HCT116 (cell line): ENCODE results near the gene ARHGEF37. TPM values are rescaled to one million over a fixed set of nuclear protein-coding genes. Genes with fewer than 3 reads are reported as not detected.

Source experiments
- ATAC-seq: fragments of 200-7000 bp; cut with Tn5 transposase; 2 replicates; pipeline ENCODE4 v1.9.1; 2020; ENCODE audit warnings: mild to moderate bottlenecking, moderate library complexity
- BruUV-seq: library from RNA; stranded (reverse); fragments of 400-500 nt; replicated peaks from 2 replicates; lab custom pipeline; 2021; lab: Mats Ljungman, UMichigan
- CTCF ChIA-PET: fragments of 300-600 bp; sonication (Branson Sonifier 250); formaldehyde crosslinking; loops from one replicate; lab custom pipeline; 2021; ENCODE audit warnings: antibody characterized with exemption; lab: Charles Lee
- POLR2A ChIA-PET: fragments of 300-600, 350-600 bp; sonication (Branson Sonifier 250); formaldehyde crosslinking; loops from one replicate; lab custom pipeline; 2021; ENCODE audit warnings: antibody characterized with exemption; lab: Charles Lee
- RAD21 ChIA-PET, 2 experiments: fragments of 300-600 bp; sonication (Branson Sonifier 250); formaldehyde crosslinking; loops; one replicate each; lab custom pipeline; 2023; ENCODE audit warnings: low total read pairs in 2 of 2; ENCODE audit not compliant: uncharacterized antibody in 2 of 2, unreplicated experiment in 2 of 2, low non-redundant PET in 1 of 2; lab: Charles Lee
- DNase-seq: peaks from one replicate; pipeline ENCODE4 v3.0.0-alpha.2; 2010; ENCODE audit warnings: low read depth, low spot score
- H2AFZ ChIP-seq: fragments of 200-600 bp; shearing (Covaris generic), sonication (generic); 2 replicates; pipeline ENCODE4 v1.6.1; 2017; ENCODE audit warnings: low read depth, mixed run types, mixed read lengths, antibody characterized with exemption, low read length; ENCODE audit not compliant: poor library complexity, severe bottlenecking
- H3K27ac ChIP-seq: 2 replicates; pipeline ENCODE4 v1.5.1; 2012; ENCODE audit warnings: low read depth, low read length
- H3K27me3 ChIP-seq: fragments of 200-600 bp; sonication (generic); 2 replicates; pipeline ENCODE4 v1.6.1; 2016; ENCODE audit warnings: mixed run types, low read length, mixed read lengths; ENCODE audit not compliant: insufficient read depth
- H3K36me3 ChIP-seq, 2 experiments: fragments of 200-500 bp in 1 of 2; fragments of 200-600 bp in 1 of 2; sonication (Bioruptor generic) in 1 of 2; sonication (generic) in 1 of 2; 2 replicates each; pipeline versions ENCODE4 v1.5.1 to v1.6.1; 2014 to 2016; ENCODE audit warnings: low read length in 2 of 2, inconsistent platforms in 1 of 2, mixed read lengths in 1 of 2, mixed run types in 1 of 2; ENCODE audit not compliant: insufficient read depth in 2 of 2, control insufficient read depth in 1 of 2
- H3K4me1 ChIP-seq, 2 experiments: fragments of 200-600 bp in 1 of 2; sonication (generic) in 1 of 2; 2 replicates each; pipeline versions ENCODE4 v1.5.1 to v1.6.1; 2012 to 2017; ENCODE audit warnings: low read length in 2 of 2, inconsistent platforms in 1 of 2, mild to moderate bottlenecking in 1 of 2, mixed read lengths in 1 of 2, mixed run types in 1 of 2, moderate library complexity in 1 of 2; ENCODE audit not compliant: insufficient read depth in 2 of 2, control insufficient read depth in 1 of 2
- H3K4me2 ChIP-seq: fragments of 200-600 bp; sonication (generic); 2 replicates; pipeline ENCODE4 v1.6.1; 2017; ENCODE audit warnings: mixed run types, low read length, mixed read lengths
- H3K4me3 ChIP-seq, 2 experiments: fragments of 200-600 bp in 1 of 2; sonication (generic) in 1 of 2; replicated peaks in 1 of 2; 2 replicates each; pipeline ENCODE4 v1.5.1; 2011 to 2016; ENCODE audit warnings: low read length in 2 of 2, control low read depth in 1 of 2, low read depth in 1 of 2, mild to moderate bottlenecking in 1 of 2, mixed read lengths in 1 of 2, mixed run types in 1 of 2
- H3K79me2 ChIP-seq: fragments of 200-600 bp; sonication (generic); 2 replicates; pipeline ENCODE4 v1.6.1; 2017; ENCODE audit warnings: mild to moderate bottlenecking, mixed run types, low read length, moderate library complexity, mixed read lengths; ENCODE audit not compliant: insufficient read depth
- H3K9ac ChIP-seq: fragments of 200-600 bp; sonication (generic); 2 replicates; pipeline ENCODE4 v1.6.1; 2016; ENCODE audit warnings: low read length, mixed read lengths
- H3K9me2 ChIP-seq: fragments of 200-600 bp; sonication (generic), shearing (Covaris generic); 2 replicates; pipeline ENCODE4 v1.6.1; 2017; ENCODE audit warnings: mixed run types, mild to moderate bottlenecking, moderate library complexity; ENCODE audit not compliant: insufficient read depth
- H3K9me3 ChIP-seq, 2 experiments: fragments of 200-500 bp in 1 of 2; fragments of 200-600 bp in 1 of 2; sonication (Bioruptor generic) in 1 of 2; sonication (generic) in 1 of 2; 2 replicates each; pipeline ENCODE4 v1.6.1; 2014 to 2017; ENCODE audit warnings: low read length in 2 of 2, mixed read lengths in 2 of 2, inconsistent platforms in 1 of 2, low read depth in 1 of 2, mild to moderate bottlenecking in 1 of 2, mixed run types in 1 of 2, moderate library complexity in 1 of 2; ENCODE audit not compliant: control insufficient read depth in 1 of 2, insufficient read depth in 1 of 2
- H4K20me1 ChIP-seq: fragments of 200-600 bp; sonication (generic), shearing (Covaris generic); 2 replicates; pipeline ENCODE4 v1.6.1; 2017; ENCODE audit warnings: mixed run types, mild to moderate bottlenecking, moderate library complexity; ENCODE audit not compliant: insufficient read depth
- CEBPB ChIP-seq: IDR thresholded peaks from 2 replicates; pipeline ENCODE4 v1.6.1; 2012; ENCODE audit warnings: low read depth
- EZH2phosphoT487 ChIP-seq: fragments of 200-600 bp; IDR thresholded peaks from 2 replicates; pipeline ENCODE4 v1.6.1; 2018; ENCODE audit warnings: antibody characterized with exemption, borderline replicate concordance
- MAX ChIP-seq: IDR thresholded peaks from 2 replicates; pipeline ENCODE4 v1.6.1; 2012
- POLR2A ChIP-seq: IDR thresholded peaks from 2 replicates; pipeline ENCODE4 v1.7.0; 2011; ENCODE audit warnings: borderline replicate concordance; ENCODE audit not compliant: insufficient read depth, insufficient read length; ENCODE audit errors: extremely low read depth
- REST ChIP-seq: IDR thresholded peaks from 2 replicates; pipeline ENCODE4 v1.6.1; 2012; ENCODE audit warnings: low read depth
- SP1 ChIP-seq: IDR thresholded peaks from 2 replicates; pipeline ENCODE4 v1.6.1; 2012; ENCODE audit warnings: low read depth
- SRF ChIP-seq: IDR thresholded peaks from 2 replicates; pipeline ENCODE4 v1.6.1; 2012; ENCODE audit warnings: low read depth
- TCF7L2 ChIP-seq: IDR thresholded peaks from 2 replicates; pipeline ENCODE4 v1.7.0; 2011; ENCODE audit warnings: borderline replicate concordance, inconsistent platforms; ENCODE audit not compliant: insufficient read depth, insufficient read length; ENCODE audit errors: extremely low read depth
- ZFX ChIP-seq: fragments of 450-650 bp; IDR thresholded peaks from 2 replicates; pipeline ENCODE4 v1.6.1; 2017
- ZNF274 ChIP-seq: fragments of 200-500 bp; sonication (Bioruptor generic); IDR thresholded peaks from 2 replicates; pipeline ENCODE4 v1.6.1; 2014; ENCODE audit warnings: mild to moderate bottlenecking, low read depth, low read length, inconsistent platforms
- intact Hi-C: fragments of 100-400 bp; cut with micrococcal nuclease; formaldehyde crosslinking; loops from 2 replicates; pipeline ENCODE4 v1.10.0; 2022
- total RNA-seq: library from RNA; stranded (reverse); gene quantifications from one replicate; pipeline ENCODE4 v1.2.1, GENCODE V29; 2021; ENCODE audit not compliant: unreplicated experiment

The ARHGEF37 gene
- total RNA-seq, 1 experiment from 2014 or later, result 7.0 TPM

DNA sequence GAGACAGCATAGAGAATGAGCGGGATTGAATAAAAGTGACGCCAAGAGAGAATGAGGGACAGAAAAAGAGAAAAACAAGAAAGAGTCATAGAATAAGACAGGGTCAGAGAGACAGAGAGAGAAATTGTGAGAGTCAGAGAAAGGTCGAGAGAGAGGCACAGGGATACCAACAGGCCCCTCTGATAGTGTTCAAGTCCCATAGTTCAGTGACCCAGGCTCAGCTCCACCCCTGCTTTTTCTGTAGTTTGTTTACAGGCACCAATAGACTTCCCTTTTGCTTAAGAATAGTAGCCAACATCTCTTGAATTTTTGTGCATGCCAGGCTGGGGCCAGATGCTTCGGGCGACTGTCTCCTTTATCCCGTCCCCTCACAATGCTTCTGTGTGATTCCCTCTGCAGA is 62.5 kb downstream of the ARHGEF37 start:
- ChIA-PET POLR2A (no interaction called here), CTCF (interaction anchor here (1.2 kb wide), 1 partner anchor 209 kb away, joined by 3 read pairs; no protein-coding TSS in a partner anchor), RAD21 (no interaction called here)
- Histone ChIP-seq H3K9me2 (no peaks in the 10 kb centered on the region), H3K9me3 (no peaks in the 10 kb centered on the region), H3K27me3 (no peaks in the 10 kb centered on the region), H3K4me2 (no peak overlapping the region), H3K9ac (no peak overlapping the region), H3K79me2 (no peaks in the 10 kb centered on the region), H3K27ac (no peak overlapping the region), H3K4me3 (no peak overlapping the region), H3K36me3 (no peaks in the 10 kb centered on the region), H2AFZ (no peak overlapping the region), H3K4me1 (peaks cover 0 to 9% of the 10 kb centered on the region in 2 experiments; a peak in 2 of 4 replicates), H4K20me1 (no peaks in the 10 kb centered on the region)
- no TSS peak for BruUV-seq
- TF ChIP-seq MAX (no peak), SP1 (no peak), EZH2phosphoT487 (no peak), REST (no peak), POLR2A (no peak), ZFX (no peak), TCF7L2 (no peak), SRF (no peak), CEBPB (no peak), ZNF274 (no peak)
- no peak for DNase-seq
- intact Hi-C loops, result no loop called here
- no peak for ATAC-seq
